PC-3 (cell line): ENCODE measurements around the gene FILIP1L. TPM values are rescaled to one million over a fixed set of nuclear protein-coding genes. Genes with fewer than 3 reads are reported as not detected.

Experiments used
- ATAC-seq: fragments of 200-7000 bp; cut with Tn5 transposase; 2 replicates; pipeline ENCODE4 v1.9.1; 2020; ENCODE audit warnings: mild to moderate bottlenecking, moderate library complexity
- BruUV-seq: library from RNA; stranded (reverse); fragments of 400-500 nt; replicated peaks from 2 replicates; lab custom pipeline; 2021; lab: Mats Ljungman, UMichigan
- CTCF ChIA-PET: fragments of 300-600 bp; sonication (Branson Sonifier 250); formaldehyde crosslinking; loops from one replicate; lab custom pipeline; 2022; ENCODE audit warnings: antibody characterized with exemption; lab: Charles Lee
- POLR2A ChIA-PET: fragments of 300-600 bp; sonication (Branson Sonifier 250); formaldehyde crosslinking; loops from one replicate; lab custom pipeline; 2022; ENCODE audit warnings: antibody characterized with exemption; ENCODE audit not compliant: unreplicated experiment; lab: Charles Lee
- DNase-seq: peaks from one replicate; pipeline ENCODE4 v3.0.0-alpha.2; 2015
- H2AFZ ChIP-seq: fragments of 300-600 bp; sonication (generic); 2 replicates; pipeline ENCODE4 v1.6.0; 2016; ENCODE audit warnings: antibody characterized with exemption, low read length
- H3F3A ChIP-seq: fragments of 300-600 bp; sonication (generic); one replicate; pipeline ENCODE4 v1.6.0; 2017; ENCODE audit warnings: antibody characterized with exemption, low read length, control low read depth, mild to moderate bottlenecking; ENCODE audit not compliant: unreplicated experiment
- H3K27ac ChIP-seq: fragments of 300-600 bp; sonication (generic); 2 replicates; pipeline ENCODE4 v1.5.1; 2016; ENCODE audit warnings: mild to moderate bottlenecking, low read length
- H3K27me3 ChIP-seq: fragments of 300-600 bp; sonication (generic); 2 replicates; pipeline ENCODE4 v1.6.1; 2016; ENCODE audit warnings: low read length, mixed read lengths
- H3K36me3 ChIP-seq: fragments of 300-600 bp; sonication (generic); 2 replicates; pipeline ENCODE4 v1.6.1; 2016; ENCODE audit warnings: low read depth, mixed run types, low read length, mixed read lengths
- H3K4me1 ChIP-seq: fragments of 300-600 bp; sonication (generic); 2 replicates; pipeline ENCODE4 v1.5.1; 2016; ENCODE audit warnings: low read length; ENCODE audit not compliant: insufficient read depth
- H3K4me2 ChIP-seq: fragments of 300-600 bp; sonication (generic); 2 replicates; pipeline ENCODE4 v1.6.0; 2016; ENCODE audit warnings: low read length
- H3K4me3 ChIP-seq: fragments of 300-600 bp; sonication (generic); 2 replicates; pipeline ENCODE4 v1.5.1; 2016; ENCODE audit warnings: mild to moderate bottlenecking, low read length, mixed read lengths
- H3K79me2 ChIP-seq: fragments of 300-600 bp; sonication (generic); 2 replicates; pipeline ENCODE4 v1.6.1; 2017; ENCODE audit warnings: low read length, mixed read lengths
- H3K9ac ChIP-seq: fragments of 300-600 bp; sonication (generic); 2 replicates; pipeline ENCODE4 v1.6.0; 2016; ENCODE audit warnings: mild to moderate bottlenecking, low read length
- H3K9me2 ChIP-seq: fragments of 300-600 bp; sonication (generic); replicated peaks from 2 replicates; pipeline ENCODE4 v1.6.1; 2016; ENCODE audit warnings: mixed run types, low read length, mixed read lengths
- H3K9me3 ChIP-seq: fragments of 300-600 bp; sonication (generic); 2 replicates; pipeline ENCODE4 v1.6.1; 2016; ENCODE audit warnings: low read length, mixed read lengths
- H4K20me1 ChIP-seq: fragments of 300-600 bp; sonication (generic); 2 replicates; pipeline ENCODE4 v1.6.1; 2016; ENCODE audit warnings: low read length, mixed read lengths
- CTCF ChIP-seq: fragments of 300-600 bp; sonication (generic); conservative IDR thresholded peaks from 2 replicates; pipeline ENCODE4 v1.5.1; 2017; ENCODE audit warnings: antibody characterized with exemption, low read depth, mild to moderate bottlenecking, low read length
- EZH2 ChIP-seq: fragments of 300-600 bp; sonication (generic); IDR thresholded peaks from one replicate; pipeline ENCODE4 v1.6.1; 2017; ENCODE audit warnings: antibody characterized with exemption, mild to moderate bottlenecking, low read length; ENCODE audit not compliant: unreplicated experiment
- EZH2phosphoT487 ChIP-seq: fragments of 300-600 bp; sonication (generic); IDR thresholded peaks from 2 replicates; pipeline ENCODE4 v1.6.1; 2018; ENCODE audit warnings: mild to moderate bottlenecking, antibody characterized with exemption, low read length, borderline replicate concordance
- intact Hi-C: fragments of 100-400 bp; cut with micrococcal nuclease; formaldehyde crosslinking; loops from 2 replicates; pipeline ENCODE4 v1.9.0; 2023
- total RNA-seq: library from RNA; depleted of rRNA; stranded (reverse); fragments of >200 nt; gene quantifications from 2 replicates; pipeline ENCODE4 v1.2.3, GENCODE V29; 2014

The FILIP1L gene
- total RNA-seq, 1 experiment from 2014 or later, result not detected

GRCh38 chr3:99982650-99983049 lies 131.7 kb downstream of the FILIP1L start:
- no TSS peak for BruUV-seq
- POLR2A ChIA-PET, result no interaction called here
- CTCF ChIA-PET, result no interaction called here

GRCh38 chr3:99981138-99981537 lies 133.2 kb downstream of the FILIP1L start:
- no peak overlapping the region for H3K4me3 ChIP-seq
- CTCF ChIA-PET, result no interaction called here

More at GRCh38 chr3:99982650-99983049, 131.7 kb downstream of the FILIP1L start:
- no peaks in the 10 kb centered on the region for H3K36me3 ChIP-seq
- H3K4me1 ChIP-seq, result peaks cover 4% of the 10 kb centered on the region; the same call in 1 of the 2 replicates
- no peaks in the 10 kb centered on the region for H3K9me3 ChIP-seq
- H4K20me1 ChIP-seq, result no peaks in the 10 kb centered on the region
- H3K27ac ChIP-seq, result no peak overlapping the region
- no peak for ATAC-seq
- intact Hi-C loops, result no loop called here
- no peaks in the 10 kb centered on the region for H3K9me2 ChIP-seq
- H3K27me3 ChIP-seq, result no peaks in the 10 kb centered on the region
- H3K9ac ChIP-seq, result no peak overlapping the region
- no peak for TF ChIP-seq EZH2phosphoT487
- TF ChIP-seq EZH2, result no peak
- no peak for TF ChIP-seq CTCF
- no peak for DNase-seq
- H3K79me2 ChIP-seq, result no peaks in the 10 kb centered on the region
- H2AFZ ChIP-seq, result no peak overlapping the region
- no peak overlapping the region for H3K4me3 ChIP-seq
- H3F3A ChIP-seq, result no peaks in the 10 kb centered on the region
- no peak overlapping the region for H3K4me2 ChIP-seq

More at GRCh38 chr3:99981138-99981537, 133.2 kb downstream of the FILIP1L start:
- Histone ChIP-seq H3K9me2 (no peaks in the 10 kb centered on the region), H3K79me2 (no peaks in the 10 kb centered on the region), H3K4me1 (peaks cover 4% of the 10 kb centered on the region; the same call in 1 of the 2 replicates), H3K4me2 (no peak overlapping the region), H3K27me3 (no peaks in the 10 kb centered on the region), H4K20me1 (no peaks in the 10 kb centered on the region), H2AFZ (no peak overlapping the region), H3K27ac (no peak overlapping the region), H3K9ac (no peak overlapping the region), H3K36me3 (no peaks in the 10 kb centered on the region), H3F3A (no peaks in the 10 kb centered on the region), H3K9me3 (no peaks in the 10 kb centered on the region)
- TF ChIP-seq CTCF, result no peak
- no TSS peak for BruUV-seq
- DNase-seq (no peak), ATAC-seq (no peak)
- intact Hi-C loops, result no loop called here
- POLR2A ChIA-PET, result no interaction called here
